Chondrocyte (in vitro differentiated cells): ENCODE data around the gene ZDHHC13. TPM values are rescaled to one million over a fixed set of nuclear protein-coding genes. Genes with fewer than 3 reads are reported as not detected.

Experiments
- DNase-seq: peaks from one replicate; pipeline ENCODE4 v3.0.0; 2021; ENCODE audit warnings: mixed read lengths, low spot score
- H3K27ac Mint-ChIP-seq: one replicate; pipeline ENCODE4 v1.8.0; 2021; ENCODE audit warnings: mild to moderate bottlenecking, moderate library complexity, mixed read lengths; ENCODE audit not compliant: unreplicated experiment
- H3K27me3 Mint-ChIP-seq: 2 replicates; pipeline ENCODE4 v1.8.0; 2021; ENCODE audit warnings: low read depth, mixed read lengths
- H3K36me3 Mint-ChIP-seq: 2 replicates; pipeline ENCODE4 v1.8.0; 2021; ENCODE audit warnings: low read depth, mixed read lengths
- H3K4me1 Mint-ChIP-seq: 2 replicates; pipeline ENCODE4 v1.8.0; 2021; ENCODE audit warnings: low read depth, mild to moderate bottlenecking, mixed read lengths
- H3K4me3 Mint-ChIP-seq: one replicate; pipeline ENCODE4 v1.8.0; 2021; ENCODE audit warnings: mild to moderate bottlenecking, moderate library complexity, mixed read lengths; ENCODE audit not compliant: unreplicated experiment
- H3K9me3 Mint-ChIP-seq: 2 replicates; pipeline ENCODE4 v1.8.0; 2021; ENCODE audit warnings: low read depth, mixed read lengths
- total RNA-seq: library from RNA; stranded (reverse); gene quantifications from 3 replicates; pipeline ENCODE4 v1.2.1, GENCODE V29; 2021
- TF ChIP-seq, protein P1 (sequence below): fragments of 200-600 bp; sonication (generic); IDR thresholded peaks from 2 replicates; pipeline ENCODE4 v1.5.0; 2021; ENCODE audit warnings: antibody characterized with exemption, mild to moderate bottlenecking, moderate library complexity

Gene ZDHHC13
- total RNA-seq, 1 donor from 2014 or later: 10.3 TPM

DNA sequence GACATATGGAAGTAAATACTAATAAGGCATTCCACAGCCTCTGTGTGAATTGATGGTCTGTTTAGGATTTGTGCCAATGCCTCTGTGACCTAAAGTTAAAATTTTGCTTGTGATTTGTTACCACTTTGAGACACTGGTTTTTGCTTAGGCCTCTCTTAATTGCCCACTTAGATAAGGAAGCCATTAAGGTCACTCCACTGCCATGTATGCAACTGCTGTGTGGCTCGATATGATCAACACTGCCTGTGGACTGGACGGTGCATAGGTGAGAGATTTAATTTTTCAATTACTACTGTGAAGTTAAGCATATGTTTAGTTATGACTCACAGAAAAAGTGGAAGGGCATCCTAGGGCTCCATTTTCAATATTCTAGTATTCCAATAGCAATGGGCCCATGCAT, 47.9 kb downstream of the ZDHHC13 start:
- peaks cover 17% of the 10 kb centered on the region for H3K36me3 Mint-ChIP-seq
- TF ChIP-seq, protein P1, sequence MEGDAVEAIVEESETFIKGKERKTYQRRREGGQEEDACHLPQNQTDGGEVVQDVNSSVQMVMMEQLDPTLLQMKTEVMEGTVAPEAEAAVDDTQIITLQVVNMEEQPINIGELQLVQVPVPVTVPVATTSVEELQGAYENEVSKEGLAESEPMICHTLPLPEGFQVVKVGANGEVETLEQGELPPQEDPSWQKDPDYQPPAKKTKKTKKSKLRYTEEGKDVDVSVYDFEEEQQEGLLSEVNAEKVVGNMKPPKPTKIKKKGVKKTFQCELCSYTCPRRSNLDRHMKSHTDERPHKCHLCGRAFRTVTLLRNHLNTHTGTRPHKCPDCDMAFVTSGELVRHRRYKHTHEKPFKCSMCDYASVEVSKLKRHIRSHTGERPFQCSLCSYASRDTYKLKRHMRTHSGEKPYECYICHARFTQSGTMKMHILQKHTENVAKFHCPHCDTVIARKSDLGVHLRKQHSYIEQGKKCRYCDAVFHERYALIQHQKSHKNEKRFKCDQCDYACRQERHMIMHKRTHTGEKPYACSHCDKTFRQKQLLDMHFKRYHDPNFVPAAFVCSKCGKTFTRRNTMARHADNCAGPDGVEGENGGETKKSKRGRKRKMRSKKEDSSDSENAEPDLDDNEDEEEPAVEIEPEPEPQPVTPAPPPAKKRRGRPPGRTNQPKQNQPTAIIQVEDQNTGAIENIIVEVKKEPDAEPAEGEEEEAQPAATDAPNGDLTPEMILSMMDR: no peak
- H3K27ac Mint-ChIP-seq: no peak overlapping the region
- no peak for DNase-seq
- H3K4me3 Mint-ChIP-seq: no peak overlapping the region
- H3K9me3 Mint-ChIP-seq: no peaks in the 10 kb centered on the region
- H3K4me1 Mint-ChIP-seq: peaks cover 39% of the 10 kb centered on the region
- H3K27me3 Mint-ChIP-seq: no peaks in the 10 kb centered on the region

GRCh38 chr11:19168090-19168489, 51.1 kb downstream of the ZDHHC13 start:
- H3K27me3 Mint-ChIP-seq: no peaks in the 10 kb centered on the region
- no peaks in the 10 kb centered on the region for H3K9me3 Mint-ChIP-seq
- TF ChIP-seq, protein P1: no peak
- no peak overlapping the region for H3K4me3 Mint-ChIP-seq
- H3K27ac Mint-ChIP-seq: no peak overlapping the region
- H3K36me3 Mint-ChIP-seq: peaks cover 26% of the 10 kb centered on the region
- no peak for DNase-seq
- H3K4me1 Mint-ChIP-seq: peaks cover 35% of the 10 kb centered on the region

DNA sequence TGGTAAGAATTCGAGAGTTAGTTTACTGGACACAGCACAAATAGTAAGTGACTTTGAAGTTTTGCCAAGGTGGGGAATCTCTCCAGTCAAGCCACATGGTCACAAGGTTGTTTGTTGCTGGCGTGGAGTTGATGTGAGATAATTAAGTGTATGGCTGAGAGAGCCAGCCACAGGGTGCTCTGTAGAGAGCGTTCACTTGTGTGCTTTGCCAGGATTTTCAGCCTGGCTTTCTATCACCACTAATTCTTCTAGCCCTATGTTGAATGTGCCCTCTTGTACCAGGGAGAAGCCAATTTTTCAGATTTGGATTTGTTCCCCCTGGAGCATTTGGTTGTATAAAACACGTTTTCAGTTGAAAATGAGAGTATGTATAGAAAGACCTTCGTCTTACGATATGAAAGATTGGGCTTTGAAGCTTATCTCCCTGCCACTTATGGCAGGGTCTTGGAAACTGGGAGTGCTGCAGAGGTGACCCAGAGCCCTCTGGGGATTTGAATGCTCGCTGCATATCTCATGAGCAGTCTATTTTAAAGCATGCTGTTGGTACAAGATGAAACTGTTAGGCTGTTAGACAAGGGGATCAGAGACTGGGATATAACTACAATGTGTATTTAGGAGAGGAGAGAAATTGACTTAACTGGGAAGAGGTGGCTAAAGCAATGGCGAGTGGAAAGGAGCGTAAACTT, 56.2 kb downstream of the ZDHHC13 start:
- Mint-ChIP-seq H3K27ac (peak overlapping the region; percentile 13), H3K4me3 (no peak overlapping the region), H3K27me3 (no peaks in the 10 kb centered on the region), H3K9me3 (no peaks in the 10 kb centered on the region), H3K4me1 (no peaks in the 10 kb centered on the region), H3K36me3 (peaks cover 39% of the 10 kb centered on the region)
- TF ChIP-seq, protein P1: no peak
- DNase-seq: no peak

DNA sequence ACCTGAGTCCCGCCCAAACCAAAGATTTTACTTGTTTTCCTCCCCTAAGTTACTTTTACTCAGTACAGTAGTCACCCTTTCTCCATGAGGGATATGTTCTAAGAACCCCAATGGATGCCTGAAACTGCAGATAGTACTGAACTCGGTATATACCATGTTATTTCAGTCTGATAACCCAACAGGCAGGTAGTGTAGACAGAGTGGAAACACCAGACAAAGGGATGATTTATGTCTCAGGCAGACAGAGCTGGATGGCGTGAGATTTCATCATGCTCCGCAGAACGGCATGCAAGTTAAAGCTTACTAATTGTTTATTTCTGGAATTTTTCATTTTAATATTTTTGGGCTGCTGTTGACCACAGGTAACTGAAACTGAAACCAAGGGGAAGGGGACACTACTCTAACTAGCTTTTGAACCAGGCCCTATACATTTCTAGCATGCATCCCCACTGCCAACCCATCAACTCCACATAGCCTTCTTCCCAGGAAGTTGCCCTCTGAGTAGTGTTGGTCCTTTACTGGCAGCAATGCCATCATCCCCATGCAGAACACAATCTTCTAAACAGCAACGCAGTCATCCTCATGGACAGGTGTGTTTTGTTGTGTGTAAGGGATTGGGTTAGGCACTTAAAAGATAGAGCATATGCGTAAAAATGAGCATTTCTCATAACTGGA, 57.1 kb downstream of the ZDHHC13 start:
- Mint-ChIP-seq H3K4me1 (no peaks in the 10 kb centered on the region), H3K4me3 (no peak overlapping the region), H3K27me3 (no peaks in the 10 kb centered on the region), H3K9me3 (no peaks in the 10 kb centered on the region), H3K27ac (no peak overlapping the region), H3K36me3 (peaks cover 36% of the 10 kb centered on the region)
- no peak for DNase-seq
- TF ChIP-seq, protein P1: no peak

- Mint-ChIP-seq H3K4me3 (no peak overlapping the region), H3K36me3 (peaks cover 33% of the 10 kb centered on the region), H3K27me3 (no peaks in the 10 kb centered on the region), H3K27ac (no peak overlapping the region), H3K9me3 (no peaks in the 10 kb centered on the region), H3K4me1 (no peaks in the 10 kb centered on the region)
- TF ChIP-seq, protein P1: no peak
- DNase-seq: no peak
These were observed 59.7 kb downstream of the ZDHHC13 start for GRCh38 chr11:19176629-19177186.
